GM23248 (cell line): ENCODE results near the gene NUCB1. TPM values are rescaled to one million over a fixed set of nuclear protein-coding genes. Genes with fewer than 3 reads are reported as not detected.
"Not testable (repeated sequence)": the region's sequence is repeated elsewhere in the genome, so short reads cannot be mapped to it uniquely, and the experiment has no call there.

Experiments
- DNase-seq: peaks from one replicate; pipeline ENCODE4 v3.0.0-alpha.2; 2015
- H2AFZ ChIP-seq: fragments of 200-600 bp; sonication (generic); 2 replicates; pipeline ENCODE4 v1.6.1; 2016; ENCODE audit warnings: antibody characterized with exemption
- H3F3A ChIP-seq: fragments of 200-600 bp; sonication (generic); 2 replicates; pipeline ENCODE4 v1.6.1; 2016; ENCODE audit warnings: mild to moderate bottlenecking, antibody characterized with exemption, mixed run types; ENCODE audit not compliant: insufficient read depth
- H3K27ac ChIP-seq: fragments of 200-600 bp; sonication (generic); 2 replicates; pipeline ENCODE4 v1.5.1; 2016; ENCODE audit warnings: mild to moderate bottlenecking
- H3K27me3 ChIP-seq: fragments of 200-600 bp; sonication (generic); replicated peaks from 2 replicates; pipeline ENCODE4 v1.6.1; 2016; ENCODE audit warnings: mild to moderate bottlenecking; ENCODE audit not compliant: insufficient read depth
- H3K36me3 ChIP-seq: fragments of 200-600 bp; sonication (generic); 2 replicates; pipeline ENCODE4 v1.6.1; 2016; ENCODE audit warnings: low read depth, mild to moderate bottlenecking
- H3K4me1 ChIP-seq: fragments of 200-600 bp; sonication (generic); 2 replicates; pipeline ENCODE4 v1.6.1; 2016; ENCODE audit warnings: mild to moderate bottlenecking; ENCODE audit not compliant: insufficient read depth
- H3K4me2 ChIP-seq: fragments of 200-600 bp; sonication (generic); one replicate; pipeline ENCODE4 v1.6.1; 2016; ENCODE audit warnings: mild to moderate bottlenecking; ENCODE audit not compliant: unreplicated experiment
- H3K4me3 ChIP-seq: fragments of 200-600 bp; sonication (generic); 2 replicates; pipeline ENCODE4 v1.5.1; 2016; ENCODE audit warnings: mild to moderate bottlenecking
- H3K79me2 ChIP-seq: fragments of 200-600 bp; sonication (generic); 2 replicates; pipeline ENCODE4 v1.6.1; 2016; ENCODE audit warnings: mild to moderate bottlenecking; ENCODE audit not compliant: insufficient read depth
- H3K9ac ChIP-seq: fragments of 200-600 bp; sonication (generic); 2 replicates; pipeline ENCODE4 v1.6.1; 2016; ENCODE audit warnings: mild to moderate bottlenecking
- H3K9me2 ChIP-seq: fragments of 200-600 bp; sonication (generic); 2 replicates; pipeline ENCODE4 v1.6.1; 2016; ENCODE audit warnings: mixed run types, mild to moderate bottlenecking, moderate library complexity; ENCODE audit not compliant: insufficient read depth
- H3K9me3 ChIP-seq: fragments of 200-600 bp; sonication (generic); one replicate; pipeline ENCODE4 v1.6.1; 2017; ENCODE audit warnings: low read depth
- H4K20me1 ChIP-seq: fragments of 200-600 bp; sonication (generic); 2 replicates; pipeline ENCODE4 v1.6.0; 2016; ENCODE audit not compliant: insufficient read depth
- EZH2 ChIP-seq: fragments of 200-600 bp; sonication (generic); IDR thresholded peaks from 2 replicates; pipeline ENCODE4 v1.6.1; 2018; ENCODE audit warnings: antibody characterized with exemption, mild to moderate bottlenecking; ENCODE audit not compliant: insufficient read depth, poor library complexity, severe bottlenecking
- EZH2phosphoT487 ChIP-seq: fragments of 200-600 bp; sonication (generic); IDR thresholded peaks from 2 replicates; pipeline ENCODE4 v1.6.1; 2018; ENCODE audit warnings: antibody characterized with exemption, moderate library complexity, mild to moderate bottlenecking, low read depth; ENCODE audit not compliant: insufficient read depth
- WGBS, 2 experiments: methylation state at CpG; one replicate each; pipeline ENCODE4 v1.1.6; 2015 to 2017; ENCODE audit warnings: low lambda C conversion rate in 2 of 2, low coverage in 1 of 2; ENCODE audit errors: missing lambda C conversion rate in 2 of 2; 5-methylcytosine and 5-hydroxymethylcytosine counted together
- in situ Hi-C: fragments of 300-500 bp; cut with MboI; formaldehyde crosslinking; loops from 2 replicates; pipeline ENCODE4 v1.15.0; 2020
- polyA plus RNA-seq: library from polyadenylated mRNA; unstranded; fragments of >200 nt; fragmentation: Nextera tagmentation; extraction: Ambion mirVana; gene quantifications from 2 replicates; pipeline ENCODE4 v1.2.1, GENCODE V29; 2016
- total RNA-seq: library from RNA; depleted of rRNA; stranded (reverse); fragments of >200 nt; shearing (Covaris generic); gene quantifications from 2 replicates; pipeline ENCODE4 v1.2.3, GENCODE V29; 2014

NUCB1 gene
- total and polyA plus RNA-seq, 2 experiments from 2014 or later: 401 to 412 TPM

- Histone ChIP-seq H3F3A (no peaks in the 10 kb centered on the region), H4K20me1 (no peaks in the 10 kb centered on the region), H2AFZ (peak overlapping the region; percentile 66), H3K9me3 (no peaks in the 10 kb centered on the region), H3K4me2 (peak overlapping the region; percentile 84), H3K4me1 (no peaks in the 10 kb centered on the region), H3K9me2 (no peaks in the 10 kb centered on the region), H3K27me3 (no peaks in the 10 kb centered on the region), H3K9ac (peak overlapping the region; percentile 92), H3K36me3 (peaks cover 10% of the 10 kb centered on the region; the same call in 1 of the 2 replicates), H3K4me3 (peak overlapping the region; percentile 92), H3K79me2 (peaks cover 37% of the 10 kb centered on the region), H3K27ac (peak overlapping the region; percentile 50)
- in situ Hi-C loops: no loop called here
- peak; percentile 65 for DNase-seq
- 3 to 5% methylated on average over 18 to 24 of the region's 24 CpGs for WGBS, 2 experiments
- TF ChIP-seq EZH2phosphoT487 (no peak), EZH2 (no peak)
Measured at GRCh38 chr19:48900477-48901406, 630 bp downstream of the NUCB1 start.

GRCh38 chr19:48902291-48902690 is 2.2 kb downstream of the NUCB1 start:
- H2AFZ ChIP-seq, H3K4me2 ChIP-seq, H3K9me2 ChIP-seq, H3K4me1 ChIP-seq, H3F3A ChIP-seq, H3K27ac ChIP-seq, DNase-seq, H4K20me1 ChIP-seq, in situ Hi-C loops, H3K27me3 ChIP-seq, H3K36me3 ChIP-seq, H3K9me3 ChIP-seq, H3K4me3 ChIP-seq, H3K9ac ChIP-seq: not testable (repeated sequence)
- 96 to 98% methylated on average over 7 of the region's 7 CpGs for WGBS, 2 experiments
- peaks cover 37% of the 10 kb centered on the region for H3K79me2 ChIP-seq

GRCh38 chr19:48903788-48904187 is 3.7 kb downstream of the NUCB1 start:
- H3K9me3 ChIP-seq, H4K20me1 ChIP-seq, in situ Hi-C loops, H3K27me3 ChIP-seq, H3K36me3 ChIP-seq, H3K4me2 ChIP-seq, H2AFZ ChIP-seq, H3K9me2 ChIP-seq, H3K4me1 ChIP-seq, H3F3A ChIP-seq, H3K9ac ChIP-seq, H3K27ac ChIP-seq, DNase-seq, H3K4me3 ChIP-seq: not testable (repeated sequence)
- peaks cover 37% of the 10 kb centered on the region for H3K79me2 ChIP-seq

GRCh38 chr19:48905664-48906063 is 5.6 kb downstream of the NUCB1 start:
- Histone ChIP-seq H3K79me2 (peaks cover 32% of the 10 kb centered on the region), H3K4me1 (no peaks in the 10 kb centered on the region), H3K9me3 (no peaks in the 10 kb centered on the region), H3K27me3 (no peaks in the 10 kb centered on the region), H3F3A (no peaks in the 10 kb centered on the region), H3K9ac (no peak overlapping the region), H3K27ac (no peak overlapping the region), H3K9me2 (no peaks in the 10 kb centered on the region), H3K36me3 (peaks cover 19% of the 10 kb centered on the region; the same call in 1 of the 2 replicates), H3K4me2 (no peak overlapping the region), H4K20me1 (no peaks in the 10 kb centered on the region), H3K4me3 (no peak overlapping the region), H2AFZ (no peak overlapping the region)
- 91 to 94% methylated on average over 11 to 14 of the region's 14 CpGs for WGBS, 2 experiments
- no peak for DNase-seq
- TF ChIP-seq EZH2phosphoT487 (no peak), EZH2 (no peak)
- in situ Hi-C loops: no loop called here

GRCh38 chr19:48906324-48906723 is 6.2 kb downstream of the NUCB1 start:
- Histone ChIP-seq H3K36me3 (peaks cover 24% of the 10 kb centered on the region; the same call in 1 of the 2 replicates), H3K27ac (no peak overlapping the region), H3K4me1 (no peaks in the 10 kb centered on the region), H2AFZ (no peak overlapping the region), H3K9me2 (no peaks in the 10 kb centered on the region), H3K27me3 (no peaks in the 10 kb centered on the region), H3F3A (no peaks in the 10 kb centered on the region), H3K9ac (no peak overlapping the region), H3K4me2 (no peak overlapping the region), H4K20me1 (no peaks in the 10 kb centered on the region), H3K79me2 (peaks cover 26% of the 10 kb centered on the region), H3K9me3 (no peaks in the 10 kb centered on the region), H3K4me3 (no peak overlapping the region)
- TF ChIP-seq EZH2phosphoT487 (no peak), EZH2 (no peak)
- in situ Hi-C loops: no loop called here
- WGBS, 2 experiments: 94 to 97% methylated on average over 9 to 10 of the region's 10 CpGs
- no peak for DNase-seq
